Bronchial epithelial cell (primary cell): ENCODE measurements around the gene PAX9. TPM values are rescaled to one million over a fixed set of nuclear protein-coding genes. Genes with fewer than 3 reads are reported as not detected.

Experiments used
- DNase-seq: peaks from one replicate; pipeline ENCODE4 v3.0.0-alpha.2; 2010; ENCODE audit warnings: low read depth
- FAIRE-seq: peaks from 2 replicates; lab custom pipeline; 2011; peaks lifted over from hg19 to GRCh38; lab: Jason Lieb, UNC
- H3K27me3 ChIP-seq: 2 replicates; pipeline ENCODE4 v1.5.1; 2011; ENCODE audit warnings: low read length; ENCODE audit not compliant: control insufficient read depth, insufficient read depth
- H3K36me3 ChIP-seq: 2 replicates; pipeline ENCODE4 v1.5.1; 2011; ENCODE audit warnings: low read length; ENCODE audit not compliant: control insufficient read depth, insufficient read depth
- H3K4me3 ChIP-seq: 2 replicates; pipeline ENCODE4 v1.5.1; 2011; ENCODE audit warnings: mild to moderate bottlenecking, low read depth, low read length, control low read depth
- total RNA-seq: library from RNA; depleted of rRNA; stranded (reverse); fragments of >200 nt; gene quantifications from 2 replicates; pipeline ENCODE4 v1.2.1, GENCODE V29; 2014
- TF ChIP-seq, protein P1 (sequence below): IDR thresholded peaks from 2 replicates; pipeline ENCODE4 v1.5.1; 2011; ENCODE audit warnings: mild to moderate bottlenecking, moderate library complexity, low read length, control low read depth, inconsistent platforms; ENCODE audit not compliant: insufficient read depth, severe bottlenecking

The PAX9 gene
- total RNA-seq, 1 donor from 2014 or later = 9.7 TPM

DNA sequence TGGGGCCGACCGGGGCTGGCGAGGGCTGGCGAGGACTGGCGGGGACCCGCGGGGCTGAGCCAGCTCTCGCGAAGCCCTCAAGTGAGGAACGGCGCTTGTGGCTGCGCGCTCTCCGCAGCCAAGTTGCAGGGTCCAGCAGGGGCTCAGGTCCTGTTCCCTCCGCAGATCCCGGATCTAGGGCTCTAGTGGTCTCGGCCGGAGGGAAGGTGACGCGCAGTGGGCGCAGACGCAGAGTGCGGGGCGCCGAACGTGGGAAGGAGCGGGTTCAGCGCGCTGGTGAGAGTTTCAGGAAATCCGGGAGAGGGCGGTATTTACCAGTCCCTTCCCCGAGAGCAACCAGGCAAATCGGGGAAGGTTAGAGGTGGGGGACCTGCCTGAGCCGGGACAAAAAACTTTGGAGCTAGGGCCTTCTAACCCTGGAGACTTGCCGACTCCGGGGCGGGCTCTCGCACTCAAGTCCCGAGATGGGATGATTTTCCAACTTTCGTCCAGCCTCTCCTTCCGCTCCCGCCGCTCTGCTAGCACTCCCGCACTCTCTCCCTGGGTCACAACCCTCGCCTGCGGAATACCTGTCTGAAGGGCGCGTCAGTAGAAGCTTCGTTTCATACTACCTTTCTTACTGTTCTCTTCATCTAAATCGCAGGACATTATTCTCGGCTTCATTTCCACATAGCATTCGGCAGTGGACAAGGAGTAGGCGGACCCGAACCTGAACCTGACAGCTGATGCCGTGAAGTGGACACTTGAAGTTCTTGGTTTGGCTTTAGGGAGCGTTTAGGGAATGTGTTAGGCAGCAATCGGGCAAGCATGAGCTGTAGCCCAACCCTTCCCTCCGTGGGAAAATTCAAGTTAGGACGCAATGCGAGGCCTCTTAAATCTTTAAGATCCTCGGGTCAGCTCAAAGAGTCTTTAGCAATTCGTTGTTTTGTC lies 13.6 kb upstream of the PAX9 start:
- TF ChIP-seq, protein P1, sequence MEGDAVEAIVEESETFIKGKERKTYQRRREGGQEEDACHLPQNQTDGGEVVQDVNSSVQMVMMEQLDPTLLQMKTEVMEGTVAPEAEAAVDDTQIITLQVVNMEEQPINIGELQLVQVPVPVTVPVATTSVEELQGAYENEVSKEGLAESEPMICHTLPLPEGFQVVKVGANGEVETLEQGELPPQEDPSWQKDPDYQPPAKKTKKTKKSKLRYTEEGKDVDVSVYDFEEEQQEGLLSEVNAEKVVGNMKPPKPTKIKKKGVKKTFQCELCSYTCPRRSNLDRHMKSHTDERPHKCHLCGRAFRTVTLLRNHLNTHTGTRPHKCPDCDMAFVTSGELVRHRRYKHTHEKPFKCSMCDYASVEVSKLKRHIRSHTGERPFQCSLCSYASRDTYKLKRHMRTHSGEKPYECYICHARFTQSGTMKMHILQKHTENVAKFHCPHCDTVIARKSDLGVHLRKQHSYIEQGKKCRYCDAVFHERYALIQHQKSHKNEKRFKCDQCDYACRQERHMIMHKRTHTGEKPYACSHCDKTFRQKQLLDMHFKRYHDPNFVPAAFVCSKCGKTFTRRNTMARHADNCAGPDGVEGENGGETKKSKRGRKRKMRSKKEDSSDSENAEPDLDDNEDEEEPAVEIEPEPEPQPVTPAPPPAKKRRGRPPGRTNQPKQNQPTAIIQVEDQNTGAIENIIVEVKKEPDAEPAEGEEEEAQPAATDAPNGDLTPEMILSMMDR = peak; percentile 84
- Histone ChIP-seq H3K27me3 (no peaks in the 10 kb centered on the region), H3K4me3 (peak overlapping the region; percentile 59), H3K36me3 (no peaks in the 10 kb centered on the region)
- DNase-seq = peak; percentile 48
- peak; percentile 66 for FAIRE-seq

DNA sequence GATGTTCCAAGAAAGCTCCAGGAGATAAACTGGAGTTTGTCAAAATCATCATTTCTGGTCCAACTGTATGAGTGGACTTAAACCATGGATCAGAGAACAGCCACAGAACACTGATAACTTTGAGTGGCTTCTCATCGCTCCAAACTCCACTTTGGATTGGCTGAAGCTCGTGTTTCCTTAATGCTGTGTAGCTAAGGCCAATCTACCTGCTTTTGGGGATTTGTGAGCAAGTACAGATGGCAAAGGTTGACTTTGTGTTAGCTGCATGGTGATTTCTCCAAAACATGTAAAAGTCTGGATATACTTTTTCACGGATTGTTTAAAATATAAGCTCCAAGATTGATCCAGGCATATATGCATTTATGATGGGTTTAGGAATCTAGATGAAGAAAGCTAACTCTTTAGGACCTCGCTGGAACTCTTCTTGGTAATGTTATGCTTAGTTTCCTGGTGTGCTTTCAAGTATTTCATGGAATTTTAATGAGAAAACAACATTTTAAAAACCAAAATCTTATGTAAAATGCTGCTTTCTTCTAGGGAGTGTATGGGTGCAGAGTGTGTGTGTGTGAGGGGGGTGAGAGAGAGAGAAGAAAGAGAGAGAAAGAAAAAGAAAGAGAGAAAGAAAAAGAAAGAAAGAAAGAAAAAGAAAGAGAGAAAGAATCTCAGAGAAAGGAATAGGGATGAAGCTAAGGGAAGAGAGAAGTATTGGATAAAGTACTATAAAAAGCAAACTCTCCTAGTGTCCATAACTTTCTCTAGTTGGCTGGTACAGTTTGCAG lies 11.6 kb upstream of the PAX9 start:
- peak; percentile 76 for FAIRE-seq
- no peaks in the 10 kb centered on the region for H3K27me3 ChIP-seq

DNA sequence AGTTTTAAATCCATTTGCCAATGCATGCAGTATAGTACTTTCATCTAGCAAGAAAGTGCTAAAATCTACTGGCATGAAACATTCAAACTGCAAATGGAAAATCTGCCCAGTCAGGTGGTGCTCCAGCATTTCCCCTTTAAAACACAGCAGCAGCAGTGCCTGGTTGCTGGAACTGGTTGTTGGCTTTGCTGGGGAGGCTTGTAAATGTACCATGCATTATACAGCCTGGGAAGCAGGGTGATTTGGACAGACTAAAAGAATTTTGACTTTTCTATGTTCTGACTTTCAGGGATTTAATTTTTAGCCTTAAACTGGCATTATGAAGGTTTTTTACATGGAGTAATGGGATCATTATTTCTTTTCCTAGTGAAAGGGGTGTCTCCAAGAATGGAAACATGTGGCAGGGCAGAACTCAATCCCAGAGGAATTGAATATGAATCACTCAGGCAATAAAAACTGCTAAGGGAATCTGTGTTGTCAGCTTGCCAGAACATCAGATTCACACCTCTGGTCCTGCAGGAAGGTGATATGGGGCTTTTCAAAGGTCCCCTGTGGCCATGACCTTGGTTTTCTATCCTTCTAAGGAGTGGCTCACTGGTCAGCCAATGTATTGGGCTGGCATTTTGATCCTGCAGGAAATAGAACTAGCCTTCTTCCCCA lies 9.0 kb upstream of the PAX9 start:
- H3K4me3 ChIP-seq = no peak overlapping the region
- H3K27me3 ChIP-seq = no peaks in the 10 kb centered on the region
- no peak for DNase-seq
- FAIRE-seq = no peak
- H3K36me3 ChIP-seq = no peaks in the 10 kb centered on the region
- TF ChIP-seq, protein P1 = no peak

More for the DNA sequence above, 11.6 kb upstream of the PAX9 start:
- Histone ChIP-seq H3K36me3 (no peaks in the 10 kb centered on the region), H3K4me3 (no peak overlapping the region)
- TF ChIP-seq, protein P1 = no peak
- no peak for DNase-seq

DNA sequence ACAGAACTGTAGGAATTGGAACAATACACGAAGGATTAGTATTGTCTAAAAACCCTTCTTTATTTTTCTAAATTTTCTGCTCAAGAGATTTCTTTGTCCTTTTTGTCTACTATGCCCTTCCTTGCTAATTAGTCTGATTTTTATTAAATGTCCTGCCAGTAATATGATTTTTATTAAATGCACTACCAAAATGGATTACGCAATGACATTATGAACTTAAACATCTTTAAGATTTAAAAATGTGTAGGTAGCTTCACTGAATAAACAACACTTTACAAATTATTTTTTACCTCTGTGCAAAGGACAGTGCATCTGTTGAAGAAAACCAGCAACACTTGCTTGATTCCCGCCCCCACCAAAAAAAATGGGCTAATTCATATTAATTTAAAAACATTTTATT lies 8.2 kb upstream of the PAX9 start:
- no peaks in the 10 kb centered on the region for H3K36me3 ChIP-seq
- no peaks in the 10 kb centered on the region for H3K27me3 ChIP-seq
- no peak for FAIRE-seq
- no peak for DNase-seq
- no peak overlapping the region for H3K4me3 ChIP-seq
- TF ChIP-seq, protein P1 = no peak

DNA sequence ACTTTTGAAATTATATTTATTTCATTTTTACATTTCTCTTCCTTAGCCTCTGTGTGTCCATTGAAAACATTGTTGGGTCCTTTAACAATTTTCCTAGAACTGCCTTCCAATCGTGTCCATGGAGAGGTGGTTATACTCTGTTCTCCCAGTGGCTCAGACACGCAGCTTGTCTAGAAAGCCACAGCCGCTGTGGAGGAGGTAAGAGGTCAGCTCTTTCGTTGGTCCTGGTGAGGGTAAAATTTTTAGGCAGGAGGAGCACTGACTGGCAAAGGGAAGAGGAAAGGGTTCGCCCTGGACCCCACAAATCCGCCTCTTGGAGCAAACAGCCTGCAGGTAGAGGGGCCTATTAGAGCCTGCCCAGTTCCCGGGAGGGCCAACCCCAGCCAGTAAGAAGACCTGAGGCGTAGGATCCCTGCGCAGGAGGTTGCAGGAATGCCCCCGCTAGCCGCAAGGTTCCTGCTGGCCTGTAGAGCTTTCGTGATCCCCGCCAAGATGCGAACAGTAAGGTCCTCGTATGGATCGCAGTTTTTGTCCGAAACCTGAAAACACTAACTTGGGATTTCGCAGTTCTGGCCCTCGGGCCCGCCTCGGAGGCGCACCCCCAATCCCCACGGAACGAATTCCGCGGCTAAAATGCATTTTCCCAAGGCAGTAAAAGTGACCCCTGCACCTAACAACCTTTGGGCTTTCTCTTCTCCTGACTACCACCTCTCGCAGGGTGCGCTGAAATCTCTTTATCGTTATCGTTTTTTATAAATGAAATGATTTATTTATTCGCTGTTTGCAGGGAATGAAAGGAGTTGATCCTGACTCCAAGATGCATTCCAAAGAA lies 7.5 kb upstream of the PAX9 start:
- Histone ChIP-seq H3K27me3 (no peaks in the 10 kb centered on the region), H3K36me3 (no peaks in the 10 kb centered on the region), H3K4me3 (no peak overlapping the region)
- FAIRE-seq (no peak), DNase-seq (no peak)
- TF ChIP-seq, protein P1 = no peak
